HepG2 (cell line): ENCODE measurements around the gene RAB14. TPM values are rescaled to one million over a fixed set of nuclear protein-coding genes. Genes with fewer than 3 reads are reported as not detected.
A peak's percentile ranks its signal among the peaks of the same experiment; 100 is the strongest.

Experiments used
- ATAC-seq: fragments of 200-7000 bp; cut with Tn5 transposase; 3 replicates; pipeline ENCODE4 v1.9.1; 2020; ENCODE audit warnings: mild to moderate bottlenecking, moderate library complexity
- BruUV-seq: library from RNA; stranded (reverse); fragments of 400-500 nt; replicated peaks from 2 replicates; lab custom pipeline; 2021; lab: Mats Ljungman, UMichigan
- CTCF ChIA-PET: fragments of 300-600 bp; formaldehyde crosslinking; extraction: SDS; loops from one replicate; lab custom pipeline; 2021; ENCODE audit warnings: low total read pairs, inconsistent platforms, low intra/inter-chr PET ratio; lab: Yijun Ruan, JAX
- POLR2A ChIA-PET: fragments of 350-600 bp; sonication (Branson Sonifier 250); formaldehyde crosslinking; loops from one replicate; lab custom pipeline; 2020; ENCODE audit warnings: antibody characterized with exemption, inconsistent platforms; lab: Yijun Ruan, JAX
- DNase-seq: peaks from one replicate; pipeline ENCODE4 v3.0.0-alpha.2; 2015; ENCODE audit warnings: low spot score
- FAIRE-seq: peaks from 3 replicates; lab custom pipeline; 2011; peaks lifted over from hg19 to GRCh38; lab: Jason Lieb, UNC
- H2AFZ ChIP-seq: one replicate; pipeline ENCODE4 v1.6.1; 2011; ENCODE audit warnings: low read length, inconsistent platforms
- H3K27ac ChIP-seq: fragments of 300-600 bp; 3 replicates; pipeline ENCODE4 v1.8.0; 2011; ENCODE audit warnings: mixed run types, mild to moderate bottlenecking, mixed read lengths, low read length, inconsistent platforms; ENCODE audit not compliant: insufficient read depth; ENCODE audit errors: extremely low read length
- H3K27me3 ChIP-seq, 2 experiments: fragments of 200-600 bp in 1 of 2; 2 replicates in 1 of 2; 3 replicates in 1 of 2; pipeline versions ENCODE4 v1.6.0 to v1.8.0; 2011; ENCODE audit warnings: low read length in 2 of 2, mild to moderate bottlenecking in 2 of 2, moderate library complexity in 2 of 2, inconsistent platforms in 1 of 2; ENCODE audit not compliant: insufficient read depth in 2 of 2, control insufficient read depth in 1 of 2
- H3K36me3 ChIP-seq, 2 experiments: fragments of 200-600 bp in 1 of 2; replicated peaks in 1 of 2; 2 replicates in 1 of 2; 3 replicates in 1 of 2; pipeline versions ENCODE4 v1.5.1 to v1.8.0; 2011; ENCODE audit warnings: low read length in 2 of 2, inconsistent platforms in 1 of 2; ENCODE audit not compliant: insufficient read depth in 2 of 2, control insufficient read depth in 1 of 2
- H3K4me1 ChIP-seq: 2 replicates; pipeline ENCODE4 v1.5.1; 2012; ENCODE audit warnings: low read length, inconsistent platforms; ENCODE audit not compliant: insufficient read depth
- H3K4me2 ChIP-seq: 2 replicates; pipeline ENCODE4 v1.6.0; 2011; ENCODE audit warnings: low read depth, low read length, inconsistent platforms
- H3K4me3 ChIP-seq, 3 experiments: fragments of 200-600 bp in 1 of 3; sonication (generic), shearing (Covaris generic) in 1 of 3; replicated peaks in 1 of 3; 2 replicates each; pipeline ENCODE4 v1.5.1; 2011 to 2016; ENCODE audit warnings: low read length in 3 of 3, inconsistent platforms in 2 of 3, low read depth in 2 of 3, mild to moderate bottlenecking in 2 of 3, control low read depth in 1 of 3, mixed read lengths in 1 of 3; ENCODE audit not compliant: insufficient read depth in 1 of 3
- H3K79me2 ChIP-seq: one replicate; pipeline ENCODE4 v1.6.1; 2011; ENCODE audit warnings: low read length, inconsistent platforms; ENCODE audit not compliant: insufficient read depth
- H3K9ac ChIP-seq: 2 replicates; pipeline ENCODE4 v1.6.0; 2011; ENCODE audit warnings: mild to moderate bottlenecking, low read depth, low read length, inconsistent platforms; ENCODE audit not compliant: insufficient read depth
- H3K9me3 ChIP-seq: 2 replicates; pipeline ENCODE4 v1.5.1; 2012; ENCODE audit warnings: mild to moderate bottlenecking, low read length
- H4K20me1 ChIP-seq: 2 replicates; pipeline ENCODE4 v1.6.0; 2011; ENCODE audit warnings: inconsistent platforms, mild to moderate bottlenecking, low read length, moderate library complexity; ENCODE audit not compliant: insufficient read depth
- CREBL2 ChIP-seq: sonication (generic); formaldehyde crosslinking; IDR thresholded peaks from 2 replicates; pipeline ENCODE4 v1.8.1; 2023; ENCODE audit warnings: missing genetic modification reagents, mild to moderate bottlenecking, borderline replicate concordance
- ETS1 ChIP-seq: sonication (generic); formaldehyde crosslinking; IDR thresholded peaks from 2 replicates; pipeline ENCODE4 v1.4.0; 2020; ENCODE audit warnings: missing genetic modification reagents
- FOSL1 ChIP-seq: sonication (generic); formaldehyde crosslinking; IDR thresholded peaks from 2 replicates; pipeline ENCODE4 v1.9.0; 2021; ENCODE audit warnings: missing genetic modification reagents, borderline replicate concordance
- IRF1 ChIP-seq: sonication (generic); formaldehyde crosslinking; IDR thresholded peaks from 2 replicates; pipeline ENCODE4 v1.4.0; 2020; ENCODE audit warnings: low read depth, mild to moderate bottlenecking, missing genetic modification reagents
- SETDB1 ChIP-seq: sonication (generic); formaldehyde crosslinking; IDR thresholded peaks from 2 replicates; pipeline ENCODE4 v1.5.1; 2020; ENCODE audit warnings: missing genetic modification reagents, mild to moderate bottlenecking, borderline replicate concordance
- TFAP4 ChIP-seq: sonication (generic); IDR thresholded peaks from 2 replicates; pipeline ENCODE4 v1.6.1; 2016; ENCODE audit warnings: low read depth, borderline replicate concordance
- U2AF2 ChIP-seq: fragments of 200-400 bp; formaldehyde crosslinking; IDR thresholded peaks from 2 replicates; pipeline ENCODE4 v1.6.1; 2017; ENCODE audit warnings: low read depth, mild to moderate bottlenecking, low read length
- ZNF746 ChIP-seq: sonication (generic); formaldehyde crosslinking; IDR thresholded peaks from 2 replicates; pipeline ENCODE4 v1.8.0; 2022; ENCODE audit warnings: mild to moderate bottlenecking, missing genetic modification reagents
- ZNF788 ChIP-seq: sonication (generic); formaldehyde crosslinking; IDR thresholded peaks from 2 replicates; pipeline ENCODE4 v1.5.0; 2020; ENCODE audit warnings: mild to moderate bottlenecking, missing genetic modification reagents, borderline replicate concordance
- WGBS: methylation state at CpG from one replicate; pipeline ENCODE4 v1.1.6; 2017; ENCODE audit warnings: low lambda C conversion rate; 5-methylcytosine and 5-hydroxymethylcytosine counted together
- in situ Hi-C: cut with HindIII; loops from 2 replicates; pipeline ENCODE4 v1.10.0; 2017; ENCODE audit warnings: low pct_unique_long_range_greater_than_20kb; ENCODE audit not compliant: extremely low pct_ligation_motif_present
- intact Hi-C: fragments of 100-400 bp; cut with micrococcal nuclease; formaldehyde crosslinking; loops from one replicate; pipeline ENCODE4 v1.10.0; 2022; ENCODE audit not compliant: unreplicated experiment
- polyA plus RNA-seq, 8 experiments: library from polyadenylated mRNA; depleted of rRNA in 3 of 8; stranded (reverse) in 7 of 8; unstranded in 1 of 8; fragments of >200 nt; fragmentation: Illumina TruSeq in 4 of 8; extraction: Trizol in 4 of 8; gene quantifications; 2 replicates each; pipeline versions ENCODE4 v1.2.1 to v1.2.3, GENCODE V29; 2011 to 2016; ENCODE audit warnings: low read depth in 4 of 8, missing spikeins in 1 of 8, mixed read lengths in 1 of 8; ENCODE audit not compliant: insufficient read depth in 1 of 8
- total RNA-seq, 5 experiments: library from RNA; depleted of rRNA; stranded (reverse); fragments of >200 nt; fragmentation: Illumina TruSeq; extraction: Trizol; gene quantifications; 2 replicates each; pipeline ENCODE4 v1.2.3, GENCODE V29; 2016; ENCODE audit warnings: low read depth in 1 of 5

The RAB14 gene
- total and polyA plus RNA-seq, 2 of the 13 experiments (the other 11 are each of a cell fraction or from before 2014, with no cell fraction given), result 17.4 to 19.3 TPM

GRCh38 chr9:121187636-121188305 lies 13.9 kb downstream of the RAB14 start:
- CTCF ChIA-PET, result no interaction called here
- ATAC-seq, result no peak
- intact Hi-C loops (loop anchor here (10.0 kb wide), 1 partner anchor 133 kb away; the partner anchor contains the start of gene C5), in situ Hi-C loops (no loop called here)
- Histone ChIP-seq H3K4me1 (peaks cover 70% of the 10 kb centered on the region), H3K79me2 (peaks cover 80% of the 10 kb centered on the region), H2AFZ (no peak overlapping the region), H3K9me3 (no peaks in the 10 kb centered on the region), H3K9ac (no peak overlapping the region), H3K4me3 (no peak overlapping the region), H3K27ac (peak overlapping the region; percentile 47)
- BruUV-seq, result no TSS peak
- WGBS, result 87% methylated on average over 3 of the region's 3 CpGs
- TF ChIP-seq TFAP4 (no peak), IRF1 (no peak), CREBL2 (CRISPR knock-in tag) (no peak), ETS1 (CRISPR knock-in tag) (no peak), ZNF788 (CRISPR knock-in tag) (no peak), FOSL1 (CRISPR knock-in tag) (no peak), U2AF2 (no peak), ZNF746 (CRISPR knock-in tag) (no peak), SETDB1 (CRISPR knock-in tag) (no peak)
- TF ChIP-seq, all 625 proteins: peak for 0
- DNase-seq (no peak), FAIRE-seq (no peak)
- no peak overlapping the region for H3K4me2 ChIP-seq
- peaks cover 13% of the 10 kb centered on the region; the same call in 1 of the 2 replicates for H4K20me1 ChIP-seq
- POLR2A ChIA-PET, result no interaction called here
- H3K36me3 ChIP-seq, result peaks cover 1 to 11% of the 10 kb centered on the region in 2 experiments; a peak in 2 of 5 replicates
- no peaks in the 10 kb centered on the region for H3K27me3 ChIP-seq
